Inflammatory macrophage treated with lipopolysaccharide for 4 hours (primary cell): ENCODE measurements around the gene ABCC1.
"Not testable (repeated sequence)": the region's sequence is repeated elsewhere in the genome, so short reads cannot be mapped to it uniquely, and the experiment has no call there.

ENCODE experiments used
- DNase-seq: peaks from one replicate; pipeline ENCODE4 v3.0.0-alpha.2; 2020

The ABCC1 gene

DNA sequence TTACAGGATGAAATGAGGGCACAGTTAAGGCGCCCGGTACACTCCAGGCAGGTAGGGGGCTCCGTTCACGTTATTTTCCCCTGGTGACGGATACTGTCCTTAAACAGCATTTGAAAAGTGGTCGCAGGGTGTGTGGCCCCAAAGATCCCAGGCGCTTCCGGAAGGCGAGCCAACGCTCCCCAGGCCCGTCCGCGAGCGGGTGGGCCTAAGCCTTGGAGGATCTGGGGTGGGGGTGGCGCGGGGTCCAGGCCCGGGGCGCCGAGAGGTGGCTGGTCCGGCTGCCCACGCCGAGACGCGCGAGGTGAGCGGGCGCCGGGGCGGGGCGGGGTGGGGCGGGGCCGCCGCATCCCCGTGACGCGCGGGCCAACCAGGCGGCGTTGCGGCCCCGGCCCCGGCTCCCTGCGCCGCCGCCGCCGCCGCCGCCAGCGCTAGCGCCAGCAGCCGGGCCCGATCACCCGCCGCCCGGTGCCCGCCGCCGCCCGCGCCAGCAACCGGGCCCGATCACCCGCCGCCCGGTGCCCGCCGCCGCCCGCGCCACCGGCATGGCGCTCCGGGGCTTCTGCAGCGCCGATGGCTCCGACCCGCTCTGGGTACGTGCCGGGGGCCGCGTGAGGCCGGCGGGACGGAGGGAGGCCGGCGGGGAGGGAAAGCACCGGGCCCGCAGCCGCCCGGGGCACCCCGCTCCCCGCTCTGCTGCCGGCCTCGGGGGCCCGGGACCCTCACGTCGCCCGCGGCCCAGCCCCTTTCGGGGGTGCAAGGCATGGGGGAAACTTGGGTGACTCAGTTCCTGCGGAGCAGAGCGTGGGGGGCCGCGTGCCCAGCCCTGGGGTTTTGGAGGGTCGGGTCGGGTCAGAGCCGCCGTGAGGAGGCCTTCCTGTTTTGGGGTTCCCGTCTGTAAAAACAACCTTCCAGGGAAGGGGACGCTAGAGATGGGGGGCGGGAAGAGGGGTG, at the start of gene ABCC1:
Gene ABCC1, plus strand, starts transcription at position 407 of the 951 bp plus-strand sequence. Its CDS starts 136 bp downstream, at position 543.
- peak; percentile 64 for DNase-seq

GRCh38 chr16:15900357-15900756, 49.1 kb upstream of the ABCC1 start:
- no peak for DNase-seq

- no peak for DNase-seq
Observed at GRCh38 chr16:15900901-15901500, 48.4 kb upstream of the ABCC1 start.

- no peak for DNase-seq
Observed at GRCh38 chr16:15903960-15904359, 45.5 kb upstream of the ABCC1 start.

- no peak for DNase-seq
Observed at GRCh38 chr16:15906439-15906838, 43.0 kb upstream of the ABCC1 start.

- peak; percentile 42 for DNase-seq
Observed at GRCh38 chr16:15907863-15908478, 41.4 kb upstream of the ABCC1 start.

- DNase-seq: no peak
Observed at GRCh38 chr16:15911198-15911597, 38.2 kb upstream of the ABCC1 start.

- no peak for DNase-seq
Observed at GRCh38 chr16:15913046-15913698, 36.2 kb upstream of the ABCC1 start.

GRCh38 chr16:15915555-15916081, 33.8 kb upstream of the ABCC1 start:
- no peak for DNase-seq

DNA sequence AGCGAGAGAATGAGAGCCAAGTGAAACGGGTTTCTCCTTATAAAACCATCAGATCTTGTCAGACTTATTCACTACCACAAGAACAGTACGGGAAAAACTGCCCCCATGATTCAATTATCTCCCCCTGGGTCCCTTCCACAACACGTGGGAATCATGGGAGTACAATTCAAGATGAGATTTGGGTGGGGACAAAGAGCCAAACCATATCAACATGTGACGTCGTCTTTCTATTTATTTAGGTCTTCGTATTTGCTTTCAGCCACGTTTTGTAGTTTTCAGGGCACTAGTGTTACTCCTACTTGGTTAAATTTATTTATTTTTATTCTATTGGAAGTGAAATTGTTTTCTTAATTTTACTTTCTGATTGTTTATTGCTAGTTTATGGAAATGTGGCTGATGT, 33.1 kb upstream of the ABCC1 start:
- DNase-seq: no peak

GRCh38 chr16:15918314-15918713, 31.1 kb upstream of the ABCC1 start:
- not testable (repeated sequence) for DNase-seq

DNA sequence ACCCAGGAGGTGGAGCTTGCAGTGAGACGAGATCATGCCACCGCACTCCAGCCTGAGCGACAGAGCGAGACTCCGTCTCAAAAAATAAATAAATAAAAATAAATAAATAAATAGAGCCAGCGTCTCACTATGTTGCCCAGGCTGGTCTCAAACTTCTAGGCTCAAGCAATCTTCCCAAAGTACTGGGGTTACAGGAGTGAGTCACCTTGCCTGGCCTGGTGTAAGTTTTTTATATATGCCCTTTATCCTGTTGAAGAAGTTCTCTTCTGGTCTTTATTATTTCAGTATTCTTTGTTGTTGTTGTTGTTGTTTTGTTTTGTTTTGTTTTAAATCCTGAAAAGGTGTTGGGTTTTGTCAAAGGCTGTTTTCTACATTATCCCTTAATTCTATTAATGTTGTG, 30.1 kb upstream of the ABCC1 start:
- no peak for DNase-seq

- DNase-seq: no peak
Observed at GRCh38 chr16:15924996-15925395, 24.4 kb upstream of the ABCC1 start.

GRCh38 chr16:15925631-15926030, 23.8 kb upstream of the ABCC1 start:
- no peak for DNase-seq

- no peak for DNase-seq
Observed at GRCh38 chr16:15928261-15929104, 20.9 kb upstream of the ABCC1 start.

GRCh38 chr16:15932939-15933338, 16.5 kb upstream of the ABCC1 start:
- no peak for DNase-seq

DNA sequence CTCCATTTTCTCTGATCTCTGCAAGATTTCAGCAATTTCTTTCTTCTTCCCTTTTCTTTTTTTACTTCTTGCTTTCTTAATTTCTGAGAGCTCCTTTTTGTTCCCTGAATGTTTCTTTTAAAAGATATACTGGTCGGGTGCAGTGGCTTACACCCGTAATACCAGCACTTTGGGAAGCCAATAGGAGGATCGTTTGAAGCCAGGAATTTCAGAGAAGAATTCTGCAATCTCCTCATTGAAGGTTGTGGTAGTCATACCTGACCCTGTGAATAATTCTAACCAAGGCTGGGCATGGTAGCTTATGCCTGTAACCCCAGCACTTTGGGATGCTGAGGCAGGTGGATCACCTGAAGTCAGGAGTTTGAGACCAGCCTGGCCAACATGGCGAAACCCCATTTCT, 15.6 kb upstream of the ABCC1 start:
- DNase-seq: peak; percentile 19

DNA sequence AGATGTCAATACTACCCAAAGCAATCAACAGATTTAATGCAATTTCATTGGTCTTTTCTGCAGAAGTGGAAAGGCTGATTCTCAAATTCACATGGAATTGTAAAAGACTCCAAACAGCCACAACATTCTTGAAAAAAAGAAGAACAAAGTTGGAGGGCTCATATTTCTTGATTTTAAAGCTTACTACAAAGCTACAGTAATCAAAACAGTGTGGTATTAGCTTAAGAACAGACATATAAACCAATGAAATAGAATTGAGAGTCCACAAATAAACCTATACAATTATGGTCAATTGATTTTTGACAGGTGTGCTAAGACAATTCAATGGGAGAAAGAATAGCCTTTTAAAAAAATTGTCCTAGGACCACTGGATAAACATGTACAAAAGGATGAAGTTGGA, 14.4 kb upstream of the ABCC1 start:
- DNase-seq: no peak

DNA sequence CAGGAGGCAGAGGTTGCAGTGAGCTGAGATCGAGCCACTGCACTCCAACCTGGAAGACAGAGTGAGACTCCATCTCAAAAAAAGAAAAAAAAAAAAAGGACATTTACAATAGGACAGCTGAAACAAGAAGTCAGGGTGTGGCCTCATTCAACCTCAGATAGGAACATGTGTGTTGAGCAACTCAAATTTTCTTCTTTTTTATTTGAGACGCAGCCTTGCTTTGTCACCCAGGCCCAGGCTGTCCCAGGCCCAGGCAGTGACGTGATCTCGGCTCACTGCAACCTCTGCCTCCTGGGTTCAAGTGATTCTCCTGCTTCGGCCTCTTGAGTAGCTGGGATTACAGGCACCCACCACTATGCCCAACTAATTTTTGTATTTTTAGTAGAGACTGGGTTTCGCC, 12.6 kb upstream of the ABCC1 start:
- peak; percentile 86 for DNase-seq

- peak; percentile 24 for DNase-seq
Observed at GRCh38 chr16:15942931-15943690, 6.3 kb upstream of the ABCC1 start.
